GM18505 (cell line): ENCODE measurements around the gene SNCAIP.
"Not testable (repeated sequence)": the region's sequence is repeated elsewhere in the genome, so short reads cannot be mapped to it uniquely, and the experiment has no call there.

ENCODE experiments used
- ATAC-seq: cut with Tn5 transposase; IDR thresholded peaks from one replicate; pipeline ENCODE4 v1.9.1; 2021; ENCODE audit not compliant: unreplicated experiment
- POLR2A ChIP-seq: IDR thresholded peaks from 4 replicates; pipeline ENCODE4 v1.6.1; 2011; ENCODE audit warnings: borderline replicate concordance; ENCODE audit not compliant: insufficient read depth, insufficient read length; ENCODE audit errors: extremely low read depth

Gene SNCAIP

DNA sequence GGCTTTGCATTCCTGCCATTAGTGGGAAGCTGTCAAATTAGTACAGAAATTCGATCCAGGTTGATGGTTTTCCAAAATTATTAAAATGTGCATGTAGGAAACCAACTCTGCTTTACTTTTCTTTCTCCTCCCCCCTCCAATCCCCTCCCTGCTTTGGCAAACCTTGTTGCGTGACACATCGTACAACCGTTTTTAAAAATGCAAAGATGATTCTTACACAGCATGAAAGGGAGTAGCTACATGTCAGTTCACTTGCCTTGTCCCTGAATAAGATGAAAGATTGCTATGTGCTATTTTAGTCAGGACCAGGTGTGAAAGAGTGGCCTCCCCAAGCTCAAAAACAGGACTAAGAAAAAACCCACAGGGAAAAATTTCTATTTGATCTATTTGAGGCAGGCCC lies 11.7 kb downstream of the SNCAIP start:
- TF ChIP-seq POLR2A, result no peak
- no peak for ATAC-seq

DNA sequence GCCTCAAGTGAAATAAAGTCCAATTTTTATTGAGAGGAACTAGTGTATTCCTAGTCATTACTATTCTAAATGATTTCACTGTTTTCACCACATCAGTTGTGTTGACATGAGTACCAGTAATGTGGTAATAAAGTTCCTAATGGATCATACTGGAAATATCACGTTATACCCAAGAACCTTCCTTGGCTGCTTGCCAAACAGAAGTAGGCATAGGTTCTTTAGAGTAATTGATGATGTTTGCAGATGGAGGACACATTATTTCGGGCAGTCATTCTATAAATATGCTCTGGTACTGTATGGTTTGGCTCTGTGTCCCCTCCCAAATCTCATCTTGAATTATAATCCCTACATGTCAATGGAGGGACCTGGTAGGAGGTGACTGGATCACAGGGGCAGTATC lies 15.1 kb downstream of the SNCAIP start:
- ATAC-seq, result no peak
- TF ChIP-seq POLR2A, result no peak

DNA sequence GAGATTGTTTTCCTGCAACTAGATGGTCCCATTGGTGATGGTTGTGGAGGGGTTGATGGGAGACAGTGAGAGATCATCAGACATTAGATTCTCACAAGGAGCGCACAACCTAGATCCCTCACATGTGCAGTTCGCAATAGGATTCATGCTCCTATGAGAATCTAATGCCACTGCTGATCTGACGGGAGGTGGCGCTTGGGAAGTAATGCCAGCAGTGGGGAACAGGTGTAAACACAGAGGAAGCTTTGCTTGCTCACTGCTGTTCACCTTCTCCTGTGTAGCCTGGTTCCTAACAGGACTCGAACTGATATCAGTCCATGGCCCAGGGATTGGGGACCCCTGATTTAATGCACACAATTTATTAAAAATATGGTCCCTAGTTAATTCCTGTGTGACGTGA lies 18.8 kb downstream of the SNCAIP start:
- no peak for ATAC-seq
- no peak for TF ChIP-seq POLR2A

DNA sequence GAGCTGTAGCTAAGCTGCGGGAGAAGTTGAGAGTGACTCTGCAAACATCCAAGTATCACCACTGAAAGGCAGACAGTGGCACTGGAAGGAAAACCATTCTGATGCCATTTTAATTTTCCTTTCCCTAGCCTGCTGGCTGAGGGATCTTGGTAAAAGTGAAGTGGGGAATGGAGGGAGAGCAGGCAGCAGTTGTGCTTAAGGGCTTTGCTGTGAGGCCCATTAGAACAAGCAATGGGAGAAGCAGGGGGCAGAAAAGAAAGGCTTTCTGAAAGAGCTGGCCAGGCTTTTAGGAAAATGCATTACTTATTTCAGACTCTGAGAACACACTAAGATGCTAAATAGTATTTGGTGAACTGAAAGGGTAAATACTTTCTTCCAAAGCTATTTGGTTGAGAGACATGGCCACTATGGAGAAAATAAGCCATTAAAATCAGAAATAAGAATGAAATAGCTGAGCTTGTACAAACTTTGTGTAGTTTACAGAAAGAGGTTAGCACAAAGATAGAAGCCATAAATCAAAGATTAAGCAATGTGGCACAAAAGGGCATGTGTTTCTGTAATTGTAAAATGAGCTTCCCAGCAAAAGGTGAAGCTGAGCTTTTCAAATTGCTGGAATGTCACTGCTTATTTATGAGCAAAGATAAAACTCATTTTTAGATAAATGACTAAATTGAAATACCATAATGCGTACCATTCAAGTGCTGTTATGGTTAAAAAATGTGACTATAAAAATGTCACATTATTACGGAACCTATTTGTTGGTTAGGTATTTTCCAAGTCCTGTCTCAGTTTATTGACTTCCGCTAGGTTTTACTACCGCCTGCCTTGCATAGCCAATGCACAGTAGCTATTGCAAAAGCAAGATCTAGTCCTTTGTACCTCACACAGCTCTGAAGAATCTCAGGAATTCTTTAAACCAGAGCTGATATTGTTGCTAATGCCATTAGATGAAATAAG lies 20.8 kb downstream of the SNCAIP start:
- no peak for TF ChIP-seq POLR2A
- no peak for ATAC-seq

DNA sequence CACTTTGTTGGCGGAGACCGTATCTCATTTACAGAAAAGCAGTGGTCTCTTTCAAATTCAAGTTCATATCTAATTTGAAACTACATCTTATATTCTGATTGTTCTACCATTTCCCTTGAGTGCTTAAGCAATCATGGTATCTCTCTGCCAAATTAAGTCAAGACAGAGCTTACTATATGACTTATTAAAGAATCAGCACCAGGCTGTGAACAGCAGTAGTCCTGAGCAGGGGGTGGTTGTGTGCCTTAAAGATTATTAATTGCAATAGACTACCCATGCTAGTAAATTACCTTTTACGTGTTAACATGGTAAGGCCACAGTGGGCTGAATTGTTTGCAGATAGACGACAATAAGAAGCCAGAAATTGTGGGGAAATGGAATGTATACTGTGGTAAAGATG lies 21.5 kb downstream of the SNCAIP start:
- ATAC-seq, result no peak

DNA sequence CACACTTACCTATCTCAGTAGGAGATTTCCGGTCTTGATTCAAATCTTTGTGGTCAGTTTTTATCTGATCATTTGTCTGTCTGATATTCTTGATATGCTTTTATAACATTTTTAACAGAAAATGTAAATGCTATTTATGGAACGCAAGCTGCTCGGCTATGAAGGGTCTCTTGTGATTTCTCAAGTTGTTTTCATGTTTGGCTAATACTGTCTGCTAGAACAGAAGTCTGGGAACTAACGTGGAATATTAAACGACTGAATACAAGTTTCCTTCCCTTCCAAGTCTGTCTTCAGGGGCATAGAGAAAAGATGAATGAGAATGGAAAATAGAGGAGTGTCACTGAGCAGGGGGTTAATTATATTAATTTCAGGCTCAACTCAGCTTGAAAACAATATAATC lies 27.6 kb downstream of the SNCAIP start:
- no peak for TF ChIP-seq POLR2A
- no peak for ATAC-seq

More for the DNA sequence above, 21.5 kb downstream of the SNCAIP start:
- no peak for TF ChIP-seq POLR2A

DNA sequence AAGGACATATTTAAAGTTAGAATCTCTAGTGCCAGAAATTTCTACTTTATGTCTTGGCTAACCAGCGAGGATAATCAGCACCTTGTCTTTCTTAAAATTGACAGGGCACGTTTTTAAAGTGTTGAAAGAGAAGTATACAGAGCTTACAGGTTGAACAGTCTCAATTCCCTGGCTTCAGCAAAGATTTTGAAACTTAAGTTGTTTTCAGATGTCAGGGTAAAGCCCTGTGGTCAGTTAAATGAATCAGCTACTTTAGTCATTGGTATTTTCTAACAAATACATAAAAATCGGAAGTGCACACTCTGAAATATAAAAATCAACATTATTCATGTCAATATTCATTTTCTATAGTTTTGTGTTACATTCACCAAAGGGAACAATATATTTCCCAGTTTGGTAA lies 29.1 kb downstream of the SNCAIP start:
- ATAC-seq, result no peak
- no peak for TF ChIP-seq POLR2A

DNA sequence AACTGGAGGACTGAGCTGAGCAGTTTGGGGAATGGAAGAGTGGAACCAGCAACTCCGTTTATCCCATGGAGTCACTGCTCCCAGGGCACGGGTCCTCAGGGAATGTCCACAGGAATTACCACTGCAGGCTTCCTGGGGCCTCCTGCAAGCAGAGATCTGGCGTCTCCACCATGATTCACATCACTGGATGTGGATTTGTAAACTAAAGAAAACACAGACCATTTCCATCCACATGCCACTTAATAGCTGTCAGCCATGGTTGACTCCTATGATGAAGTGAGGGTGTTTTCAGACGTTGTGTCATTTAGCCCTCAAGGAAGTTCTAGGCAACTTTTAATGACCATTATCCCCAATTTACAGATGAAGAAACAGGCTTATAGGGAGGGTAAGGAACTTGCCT lies 30.2 kb downstream of the SNCAIP start:
- TF ChIP-seq POLR2A, result no peak
- ATAC-seq, result no peak

DNA sequence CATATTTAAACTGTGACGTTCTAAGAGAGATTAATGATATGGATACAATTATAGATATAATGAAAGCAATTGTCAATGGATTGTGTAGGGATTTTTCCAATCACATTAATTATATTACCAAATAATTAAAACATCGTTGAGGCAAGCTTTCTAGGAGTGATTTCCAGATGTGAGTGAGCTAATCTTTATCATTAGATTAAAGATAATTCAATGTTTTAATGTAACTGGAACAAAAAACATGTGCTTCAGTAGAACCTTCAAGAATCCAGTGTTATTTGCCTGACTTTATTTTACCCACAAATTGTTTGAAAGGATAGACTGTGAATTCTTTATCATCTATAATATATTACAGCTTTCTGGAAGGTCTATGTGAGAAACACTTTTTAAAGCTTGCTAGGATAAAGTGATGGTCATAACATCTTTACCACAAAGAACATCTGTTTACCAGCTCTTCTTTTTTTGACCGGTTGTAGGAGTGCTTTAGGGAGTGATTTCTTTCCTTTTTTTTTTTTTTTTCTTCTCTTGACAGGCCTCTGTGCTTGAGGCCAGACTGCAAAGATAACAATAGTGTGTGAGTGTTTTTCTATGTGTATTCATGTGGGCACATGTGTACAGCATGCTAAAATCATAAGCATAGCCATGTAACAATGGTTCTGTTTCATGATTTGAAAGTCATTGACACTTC lies 35.0 kb downstream of the SNCAIP start:
- no peak for ATAC-seq
- TF ChIP-seq POLR2A, result no peak

DNA sequence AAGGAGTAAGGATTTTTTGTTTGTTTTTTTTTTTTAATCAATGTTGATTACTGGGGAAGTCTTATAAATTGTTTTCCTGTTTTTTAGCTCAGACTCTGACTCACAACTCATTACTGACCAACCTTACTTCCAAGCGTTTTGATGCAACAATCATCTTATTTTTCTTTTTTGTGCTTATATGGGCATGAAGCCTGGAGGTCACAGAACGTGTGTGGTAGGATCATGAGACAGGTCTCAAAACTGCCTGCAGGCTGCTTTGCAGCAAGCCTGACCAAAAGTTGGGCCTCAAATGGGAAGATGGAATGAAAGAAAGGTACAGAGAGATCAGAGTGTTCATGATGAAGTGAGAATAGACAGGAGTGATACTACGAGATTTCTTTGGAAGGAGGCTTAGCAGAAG lies 38.5 kb downstream of the SNCAIP start:
- no peak for TF ChIP-seq POLR2A
- no peak for ATAC-seq

DNA sequence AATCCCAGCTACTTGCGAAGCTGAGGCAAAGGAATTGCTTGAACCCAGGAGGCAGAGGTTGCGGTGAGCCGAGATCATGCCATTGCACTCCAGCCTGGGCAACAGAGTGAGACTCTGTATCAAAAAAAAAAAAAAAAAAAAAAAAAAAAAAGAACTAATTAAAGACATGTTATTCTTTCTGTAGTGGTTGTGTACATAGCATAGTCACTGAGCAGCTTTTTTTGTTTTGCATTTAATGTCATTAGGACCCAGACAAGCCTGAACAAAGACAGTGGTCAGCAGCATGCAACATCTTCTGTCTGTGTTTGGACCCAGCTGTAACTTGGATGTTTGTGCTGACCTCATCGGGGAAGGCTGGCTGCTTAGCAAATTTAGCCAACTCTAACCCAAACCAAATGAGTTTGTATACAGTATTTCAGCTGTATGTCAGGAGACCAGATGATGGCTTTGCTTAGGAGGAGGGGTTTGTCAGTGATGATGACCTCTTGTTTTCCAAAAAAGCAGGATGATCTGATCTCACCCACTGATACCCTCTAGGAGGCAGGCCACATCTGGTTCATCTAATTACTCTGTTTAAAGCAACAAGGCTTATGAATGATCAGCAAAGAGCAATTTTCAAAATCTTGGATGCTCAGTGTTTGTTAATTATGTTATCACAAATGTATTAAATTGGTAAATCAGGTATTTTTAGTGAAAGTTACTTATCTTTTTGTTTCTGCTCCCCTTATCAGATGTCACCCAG lies 39.5 kb downstream of the SNCAIP start:
- ATAC-seq, result no peak

DNA sequence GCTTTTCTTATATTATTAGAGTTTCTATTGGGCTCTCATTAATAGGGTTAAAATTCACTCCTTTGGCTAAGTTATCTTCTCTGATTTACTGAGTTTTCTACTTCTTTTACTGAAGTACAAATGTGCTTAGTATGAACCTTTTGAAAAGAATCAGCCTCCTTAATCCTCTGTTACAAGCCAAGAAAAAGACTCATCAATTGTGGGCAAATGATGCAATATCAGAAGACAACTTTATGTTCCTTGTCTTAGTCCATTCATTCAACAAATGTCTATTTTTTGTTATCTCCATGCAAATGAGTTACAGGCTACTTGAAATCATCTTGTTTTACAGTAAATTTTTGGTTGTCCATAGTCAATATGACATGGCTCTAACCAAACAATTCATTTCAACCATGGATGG lies 40.3 kb downstream of the SNCAIP start:
- no peak for ATAC-seq
- no peak for TF ChIP-seq POLR2A

More for the DNA sequence above, 39.5 kb downstream of the SNCAIP start:
- TF ChIP-seq POLR2A, result no peak

DNA sequence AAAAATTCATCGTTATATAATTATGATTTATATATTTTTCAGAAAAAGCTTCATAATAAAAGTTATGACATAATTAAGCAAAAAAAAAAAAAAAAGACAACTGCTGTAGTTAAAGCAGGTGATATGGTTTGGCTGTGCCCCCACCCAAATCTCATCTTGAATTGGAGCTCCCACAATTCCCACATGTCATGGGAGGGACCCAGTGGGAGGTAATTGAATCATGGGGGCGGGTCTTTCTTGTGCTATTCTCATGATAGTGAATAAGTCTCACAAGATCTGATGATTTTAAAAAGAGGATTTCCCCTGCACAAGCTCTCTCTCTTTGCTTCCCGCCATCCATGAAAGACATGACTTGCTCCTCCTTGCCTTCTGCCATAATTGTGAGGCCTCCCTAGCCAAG lies 41.3 kb downstream of the SNCAIP start:
- ATAC-seq, result not testable (repeated sequence)
